K562 (cell line): ENCODE data around the gene TBC1D20. TPM values are rescaled to one million over a fixed set of nuclear protein-coding genes. Genes with fewer than 3 reads are reported as not detected.

ENCODE experiments used
- ATF1 ChIP-seq, 2 experiments: fragments of 450-650 bp in 1 of 2; IDR thresholded peaks; 2 replicates each; pipeline ENCODE4 v1.6.1; 2016; ENCODE audit warnings: missing compliant biosample characterization in 1 of 2, missing genetic modification characterization in 1 of 2
- CHD2 ChIP-seq: IDR thresholded peaks from 2 replicates; pipeline ENCODE4 v1.6.1; 2011; ENCODE audit warnings: low read depth, low read length
- ESRRA ChIP-seq: fragments of 450-650 bp; IDR thresholded peaks from 2 replicates; pipeline ENCODE4 v1.6.1; 2014; ENCODE audit warnings: low read depth, mild to moderate bottlenecking, moderate library complexity, borderline replicate concordance
- EWSR1 ChIP-seq: fragments of 450-650 bp; IDR thresholded peaks from 2 replicates; pipeline ENCODE4 v1.6.1; 2018; ENCODE audit warnings: borderline replicate concordance, mild to moderate bottlenecking, low read depth, moderate library complexity; ENCODE audit not compliant: partially characterized antibody
- FOXP1 ChIP-seq: sonication (generic); formaldehyde crosslinking; IDR thresholded peaks from 2 replicates; pipeline ENCODE4 v1.8.0; 2022; ENCODE audit warnings: mild to moderate bottlenecking, missing genetic modification reagents
- IFI16 ChIP-seq: fragments of 250-450 bp; sonication (Bioruptor Pico); IDR thresholded peaks from 2 replicates; pipeline ENCODE4 v2.1.2; 2022; ENCODE audit warnings: mild to moderate bottlenecking, inconsistent platforms
- KLF1 ChIP-seq: fragments of 450-650 bp; IDR thresholded peaks from 2 replicates; pipeline ENCODE4 v1.6.1; 2016; ENCODE audit warnings: missing genetic modification characterization, missing compliant biosample characterization
- LARP7 ChIP-seq: fragments of 450-650 bp; IDR thresholded peaks from 2 replicates; pipeline ENCODE4 v1.6.1; 2016
- NRF1 ChIP-seq, 2 experiments: fragments of 450-650 bp; IDR thresholded peaks in 1 of 2; conservative IDR thresholded peaks in 1 of 2; 2 replicates each; pipeline ENCODE4 v1.6.1; 2014; ENCODE audit warnings: mild to moderate bottlenecking in 2 of 2
- ZNF589 ChIP-seq: fragments of 200-800 bp; sonication (Bioruptor generic); IDR thresholded peaks from 2 replicates; pipeline ENCODE4 v1.6.1; 2016; ENCODE audit warnings: low read depth, missing genetic modification characterization, missing compliant biosample characterization
- ZNF717 ChIP-seq: fragments of 250-450 bp; sonication (Bioruptor Pico); IDR thresholded peaks from 2 replicates; pipeline ENCODE4 v1.5.0; 2021
- polyA plus RNA-seq, 8 experiments: library from polyadenylated mRNA; depleted of rRNA in 4 of 8; stranded (reverse) in 5 of 8; unstranded in 3 of 8; fragments of >200 nt; fragmentation: Nextera tagmentation in 2 of 8; fragmentation: Illumina TruSeq in 1 of 8; extraction: Ambion mirVana in 2 of 8; extraction: Trizol in 1 of 8; gene quantifications; 2 replicates each; pipeline versions ENCODE4 v1.2.1 to v1.2.3, GENCODE V29; 2011 to 2014; ENCODE audit warnings: inconsistent platforms in 1 of 8, missing spikeins in 1 of 8
- total RNA-seq, 7 experiments: library from RNA; depleted of rRNA in 6 of 7; stranded (reverse); fragments of >200 nt in 6 of 7; fragmentation: Illumina TruSeq in 2 of 7; extraction: Trizol in 2 of 7; gene quantifications; 2 replicates each; pipeline versions ENCODE4 v1.2.1 to v1.2.3, GENCODE V29; 2011 to 2021; ENCODE audit warnings: low replicate concordance in 1 of 7
- TF ChIP-seq, protein P1 (sequence below): fragments of 450-650 bp; IDR thresholded peaks from 2 replicates; pipeline ENCODE4 v1.6.1; 2017; ENCODE audit warnings: antibody characterized with exemption
- TF ChIP-seq, protein P2 (sequence below): fragments of 450-650 bp; conservative IDR thresholded peaks from 2 replicates; pipeline ENCODE4 v1.6.1; 2016; ENCODE audit warnings: missing genetic modification characterization, low read depth, mild to moderate bottlenecking, control low read depth, missing compliant biosample characterization
- TF ChIP-seq, protein P3 (sequence below): fragments of 450-650 bp; formaldehyde crosslinking; IDR thresholded peaks from 2 replicates; pipeline ENCODE4 v1.4.0; 2020; ENCODE audit warnings: mild to moderate bottlenecking, moderate library complexity
- TF ChIP-seq, protein P4 (sequence below): fragments of 200-800 bp; sonication (Bioruptor generic); IDR thresholded peaks from 2 replicates; pipeline ENCODE4 v1.6.1; 2017; ENCODE audit warnings: missing genetic modification characterization, missing compliant biosample characterization

TBC1D20 gene
- total and polyA plus RNA-seq, 9 of the 15 experiments (the other 6 are each of a cell fraction or from before 2014, with no cell fraction given) = 7.0 to 25.3 (median 15.1) TPM

DNA sequence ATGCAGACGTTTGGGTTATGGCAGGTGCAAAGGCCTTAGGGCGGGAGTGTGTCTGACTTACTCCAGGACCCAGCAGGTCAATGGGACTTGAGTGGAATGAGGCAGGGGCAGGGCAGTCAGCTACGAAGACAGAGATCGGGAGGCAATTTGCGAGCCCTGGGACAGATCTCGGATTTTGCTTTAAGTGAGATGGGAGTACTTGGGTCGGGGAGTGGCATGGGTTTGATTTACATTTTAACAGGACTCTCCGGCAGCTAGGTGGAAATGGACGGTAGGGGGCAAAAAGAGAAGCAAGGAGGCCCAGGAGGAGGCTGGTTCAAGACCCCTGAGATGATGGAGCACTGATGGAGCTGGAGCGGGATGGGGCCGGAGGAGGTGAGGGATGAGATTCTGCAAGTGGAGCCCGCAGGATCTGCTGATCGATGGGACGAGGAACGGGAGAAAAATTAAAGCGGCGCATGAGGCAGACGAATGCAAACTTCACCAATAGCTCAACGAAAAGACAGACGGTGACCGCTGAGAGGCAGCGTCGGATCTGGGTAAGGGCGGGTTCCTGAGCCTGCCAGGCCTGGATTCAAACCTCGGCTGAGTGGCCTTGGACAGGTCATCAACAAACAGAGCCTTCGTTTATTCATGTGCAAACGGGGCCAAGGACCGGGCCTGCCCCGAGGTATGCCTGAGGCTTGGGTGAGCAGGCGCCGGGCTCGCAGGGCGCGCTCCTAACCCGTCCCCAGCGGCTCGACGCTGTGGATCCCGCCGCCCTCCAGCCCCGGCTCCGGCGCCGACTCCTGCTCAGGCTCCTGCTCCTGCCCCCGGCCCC, 55.0 kb downstream of the TBC1D20 start (continued):
- TF ChIP-seq FOXP1 (CRISPR knock-in tag) (no peak), ZNF717 (CRISPR knock-in tag) (no peak), LARP7 (peak; percentile 32; the same call in 1 of the 2 replicates), EWSR1 (no peak), NRF1 (conservative IDR thresholded peaks at IDR 0.05 in 1 of 2, IDR thresholded peaks at IDR 0.05 in 1 of 2) (peak; percentile 69 to 73), CHD2 (no peak), IFI16 (CRISPR knock-in tag) (no peak), ZNF589 (CRISPR knock-in tag) (peak; percentile 60; the same call in 1 of the 2 replicates), ATF1 (CRISPR knock-in tag; IDR thresholded peaks at IDR 0.05) (no peak), ATF1 (tag; IDR thresholded peaks at IDR 0.05) (peak; percentile 31; the same call in 1 of the 2 replicates), ESRRA (peak; percentile 30; the same call in 1 of the 2 replicates), KLF1 (tag) (0 out of 2 replicates have a peak, but pooled peaks have one; percentile 23)
- TF ChIP-seq, protein P1, sequence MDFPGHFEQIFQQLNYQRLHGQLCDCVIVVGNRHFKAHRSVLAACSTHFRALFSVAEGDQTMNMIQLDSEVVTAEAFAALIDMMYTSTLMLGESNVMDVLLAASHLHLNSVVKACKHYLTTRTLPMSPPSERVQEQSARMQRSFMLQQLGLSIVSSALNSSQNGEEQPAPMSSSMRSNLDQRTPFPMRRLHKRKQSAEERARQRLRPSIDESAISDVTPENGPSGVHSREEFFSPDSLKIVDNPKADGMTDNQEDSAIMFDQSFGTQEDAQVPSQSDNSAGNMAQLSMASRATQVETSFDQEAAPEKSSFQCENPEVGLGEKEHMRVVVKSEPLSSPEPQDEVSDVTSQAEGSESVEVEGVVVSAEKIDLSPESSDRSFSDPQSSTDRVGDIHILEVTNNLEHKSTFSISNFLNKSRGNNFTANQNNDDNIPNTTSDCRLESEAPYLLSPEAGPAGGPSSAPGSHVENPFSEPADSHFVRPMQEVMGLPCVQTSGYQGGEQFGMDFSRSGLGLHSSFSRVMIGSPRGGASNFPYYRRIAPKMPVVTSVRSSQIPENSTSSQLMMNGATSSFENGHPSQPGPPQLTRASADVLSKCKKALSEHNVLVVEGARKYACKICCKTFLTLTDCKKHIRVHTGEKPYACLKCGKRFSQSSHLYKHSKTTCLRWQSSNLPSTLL = no peak
- TF ChIP-seq, protein P2, sequence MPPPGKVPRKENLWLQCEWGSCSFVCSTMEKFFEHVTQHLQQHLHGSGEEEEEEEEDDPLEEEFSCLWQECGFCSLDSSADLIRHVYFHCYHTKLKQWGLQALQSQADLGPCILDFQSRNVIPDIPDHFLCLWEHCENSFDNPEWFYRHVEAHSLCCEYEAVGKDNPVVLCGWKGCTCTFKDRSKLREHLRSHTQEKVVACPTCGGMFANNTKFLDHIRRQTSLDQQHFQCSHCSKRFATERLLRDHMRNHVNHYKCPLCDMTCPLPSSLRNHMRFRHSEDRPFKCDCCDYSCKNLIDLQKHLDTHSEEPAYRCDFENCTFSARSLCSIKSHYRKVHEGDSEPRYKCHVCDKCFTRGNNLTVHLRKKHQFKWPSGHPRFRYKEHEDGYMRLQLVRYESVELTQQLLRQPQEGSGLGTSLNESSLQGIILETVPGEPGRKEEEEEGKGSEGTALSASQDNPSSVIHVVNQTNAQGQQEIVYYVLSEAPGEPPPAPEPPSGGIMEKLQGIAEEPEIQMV = no peak
- TF ChIP-seq, protein P3, sequence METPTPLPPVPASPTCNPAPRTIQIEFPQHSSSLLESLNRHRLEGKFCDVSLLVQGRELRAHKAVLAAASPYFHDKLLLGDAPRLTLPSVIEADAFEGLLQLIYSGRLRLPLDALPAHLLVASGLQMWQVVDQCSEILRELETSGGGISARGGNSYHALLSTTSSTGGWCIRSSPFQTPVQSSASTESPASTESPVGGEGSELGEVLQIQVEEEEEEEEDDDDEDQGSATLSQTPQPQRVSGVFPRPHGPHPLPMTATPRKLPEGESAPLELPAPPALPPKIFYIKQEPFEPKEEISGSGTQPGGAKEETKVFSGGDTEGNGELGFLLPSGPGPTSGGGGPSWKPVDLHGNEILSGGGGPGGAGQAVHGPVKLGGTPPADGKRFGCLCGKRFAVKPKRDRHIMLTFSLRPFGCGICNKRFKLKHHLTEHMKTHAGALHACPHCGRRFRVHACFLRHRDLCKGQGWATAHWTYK (CRISPR knock-in tag) = no peak; the same call in 1 of the 2 replicates
- TF ChIP-seq, protein P4, sequence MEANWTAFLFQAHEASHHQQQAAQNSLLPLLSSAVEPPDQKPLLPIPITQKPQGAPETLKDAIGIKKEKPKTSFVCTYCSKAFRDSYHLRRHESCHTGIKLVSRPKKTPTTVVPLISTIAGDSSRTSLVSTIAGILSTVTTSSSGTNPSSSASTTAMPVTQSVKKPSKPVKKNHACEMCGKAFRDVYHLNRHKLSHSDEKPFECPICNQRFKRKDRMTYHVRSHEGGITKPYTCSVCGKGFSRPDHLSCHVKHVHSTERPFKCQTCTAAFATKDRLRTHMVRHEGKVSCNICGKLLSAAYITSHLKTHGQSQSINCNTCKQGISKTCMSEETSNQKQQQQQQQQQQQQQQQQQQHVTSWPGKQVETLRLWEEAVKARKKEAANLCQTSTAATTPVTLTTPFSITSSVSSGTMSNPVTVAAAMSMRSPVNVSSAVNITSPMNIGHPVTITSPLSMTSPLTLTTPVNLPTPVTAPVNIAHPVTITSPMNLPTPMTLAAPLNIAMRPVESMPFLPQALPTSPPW = no peak
